Thyroid gland (tissue), 4 donors: ENCODE data around the gene FREM3. TPM values are rescaled to one million over a fixed set of nuclear protein-coding genes. Genes with fewer than 3 reads are reported as not detected.

Experiments
- DNase-seq, 2 donors: peaks; one replicate each; pipeline ENCODE4 v3.0.0-alpha.2; 2019
- H3K27ac ChIP-seq, 3 donors: fragments of 200-600 bp; sonication (generic); 1 replicate in 2 of 3; 2 replicates in 1 of 3; pipeline ENCODE4 v1.5.1; 2016 to 2019; ENCODE audit warnings: mild to moderate bottlenecking in 1 of 3, moderate library complexity in 1 of 3
- H3K27me3 ChIP-seq: fragments of 200-600 bp; sonication (generic); one replicate; pipeline ENCODE4 v1.5.1; 2019
- H3K36me3 ChIP-seq, 2 donors: fragments of 200-600 bp; sonication (generic); one replicate each; pipeline ENCODE4 v1.5.1; 2016 to 2019
- H3K4me1 ChIP-seq, 2 donors: fragments of 200-600 bp; sonication (generic); one replicate each; pipeline ENCODE4 v1.5.1; 2017 to 2019
- H3K4me3 ChIP-seq, 3 donors: fragments of 200-600 bp; sonication (generic); replicated peaks in 1 of 3; 1 replicate in 2 of 3; 2 replicates in 1 of 3; pipeline ENCODE4 v1.5.1; 2016; ENCODE audit warnings: mild to moderate bottlenecking in 1 of 3
- H3K9me3 ChIP-seq: fragments of 200-600 bp; sonication (generic); one replicate; pipeline ENCODE4 v1.5.1; 2017
- POLR2A ChIP-seq, 2 donors: fragments of 450-650 bp; IDR thresholded peaks; one replicate each; pipeline ENCODE4 v1.6.1; 2017; ENCODE audit warnings: antibody characterized with exemption in 2 of 2, mild to moderate bottlenecking in 2 of 2, moderate library complexity in 1 of 2
- WGBS, 2 donors: methylation state at CpG; one replicate each; pipeline ENCODE4 v1.1.5; 2017; 5-methylcytosine and 5-hydroxymethylcytosine counted together
- intact Hi-C: fragments of 100-400 bp; cut with DNase I; formaldehyde crosslinking; loops from one replicate; pipeline ENCODE4 v1.15.1; 2023
- total RNA-seq, 4 donors: library from RNA; depleted of rRNA; stranded (reverse); fragments of >200 nt; gene quantifications; one replicate each; pipeline ENCODE4 v1.2.3, GENCODE V29; 2016
- TF ChIP-seq, protein P1 (sequence below), 6 experiments: fragments of 200-600 bp in 3 of 6; fragments of 450-650 bp in 3 of 6; sonication (generic) in 3 of 6; IDR thresholded peaks; one replicate each; pipeline ENCODE4 v1.5.1; 2016 to 2019; ENCODE audit warnings: antibody characterized with exemption in 6 of 6, mild to moderate bottlenecking in 2 of 6, inconsistent platforms in 1 of 6, moderate library complexity in 1 of 6

FREM3 gene
- total RNA-seq, 4 donors from 2014 or later: not detected

DNA sequence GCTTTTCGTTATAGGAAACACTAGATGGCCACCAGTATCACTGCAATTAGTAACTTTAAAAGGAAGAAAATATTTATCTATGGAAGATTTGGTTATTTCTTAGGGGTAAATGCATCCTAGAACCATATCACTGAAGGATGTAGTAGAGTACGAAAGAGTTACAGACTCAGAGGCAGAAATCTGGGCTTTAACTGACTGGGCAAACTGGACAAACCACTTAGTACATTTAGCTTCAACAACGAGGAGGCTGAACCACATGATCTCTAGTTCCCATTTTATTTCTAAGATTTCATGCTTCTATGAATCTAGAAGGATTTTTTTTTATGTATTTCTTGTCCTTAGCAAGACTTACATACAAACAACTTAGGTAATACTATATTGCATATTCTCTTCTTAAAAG, 94.0 kb downstream of the FREM3 start:
- WGBS, 2 donors: 47 to 60% methylated on average over 3 of the region's 3 CpGs
- Histone ChIP-seq H3K27me3 (no peaks in the 10 kb centered on the region), H3K4me3 (no peak overlapping the region), H3K27ac (no peak overlapping the region), H3K4me1 (no peaks in the 10 kb centered on the region), H3K9me3 (no peaks in the 10 kb centered on the region), H3K36me3 (no peaks in the 10 kb centered on the region)
- intact Hi-C loops: no loop called here
- TF ChIP-seq, protein P1, sequence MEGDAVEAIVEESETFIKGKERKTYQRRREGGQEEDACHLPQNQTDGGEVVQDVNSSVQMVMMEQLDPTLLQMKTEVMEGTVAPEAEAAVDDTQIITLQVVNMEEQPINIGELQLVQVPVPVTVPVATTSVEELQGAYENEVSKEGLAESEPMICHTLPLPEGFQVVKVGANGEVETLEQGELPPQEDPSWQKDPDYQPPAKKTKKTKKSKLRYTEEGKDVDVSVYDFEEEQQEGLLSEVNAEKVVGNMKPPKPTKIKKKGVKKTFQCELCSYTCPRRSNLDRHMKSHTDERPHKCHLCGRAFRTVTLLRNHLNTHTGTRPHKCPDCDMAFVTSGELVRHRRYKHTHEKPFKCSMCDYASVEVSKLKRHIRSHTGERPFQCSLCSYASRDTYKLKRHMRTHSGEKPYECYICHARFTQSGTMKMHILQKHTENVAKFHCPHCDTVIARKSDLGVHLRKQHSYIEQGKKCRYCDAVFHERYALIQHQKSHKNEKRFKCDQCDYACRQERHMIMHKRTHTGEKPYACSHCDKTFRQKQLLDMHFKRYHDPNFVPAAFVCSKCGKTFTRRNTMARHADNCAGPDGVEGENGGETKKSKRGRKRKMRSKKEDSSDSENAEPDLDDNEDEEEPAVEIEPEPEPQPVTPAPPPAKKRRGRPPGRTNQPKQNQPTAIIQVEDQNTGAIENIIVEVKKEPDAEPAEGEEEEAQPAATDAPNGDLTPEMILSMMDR (IDR thresholded peaks at IDR 0.05): no peak
- no peak for TF ChIP-seq POLR2A (IDR thresholded peaks at IDR 0.05)
- no peak for DNase-seq

DNA sequence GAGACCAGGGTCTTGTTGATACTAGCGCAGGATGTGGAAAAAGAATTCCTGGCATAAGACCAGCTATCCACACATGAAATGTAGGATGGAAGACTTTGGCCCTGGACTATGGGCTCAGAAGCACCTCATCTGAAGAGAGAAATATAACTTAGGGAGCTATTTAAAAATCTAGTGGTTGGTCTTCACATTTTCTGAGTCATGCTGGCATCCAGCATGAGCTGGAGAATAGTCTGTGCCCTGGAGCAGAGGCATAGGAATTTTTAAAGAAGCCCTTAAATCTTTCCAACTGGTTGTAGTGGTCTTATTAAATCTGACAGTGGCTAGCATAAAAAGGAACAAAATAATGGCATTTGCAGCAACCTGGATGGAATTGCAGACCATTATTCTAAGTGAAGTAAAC, 100.6 kb downstream of the FREM3 start:
- no peaks in the 10 kb centered on the region for H3K4me1 ChIP-seq
- 90 to 91% methylated on average over 1 of the region's 1 CpG for WGBS, 2 donors
- intact Hi-C loops: no loop called here
- no peaks in the 10 kb centered on the region for H3K27me3 ChIP-seq
- no peaks in the 10 kb centered on the region for H3K36me3 ChIP-seq
- DNase-seq: no peak
- no peak overlapping the region for H3K27ac ChIP-seq
- H3K4me3 ChIP-seq: no peak overlapping the region
- no peaks in the 10 kb centered on the region for H3K9me3 ChIP-seq
- no peak for TF ChIP-seq POLR2A (IDR thresholded peaks at IDR 0.05)
- TF ChIP-seq, protein P1 (IDR thresholded peaks at IDR 0.05): no peak

DNA sequence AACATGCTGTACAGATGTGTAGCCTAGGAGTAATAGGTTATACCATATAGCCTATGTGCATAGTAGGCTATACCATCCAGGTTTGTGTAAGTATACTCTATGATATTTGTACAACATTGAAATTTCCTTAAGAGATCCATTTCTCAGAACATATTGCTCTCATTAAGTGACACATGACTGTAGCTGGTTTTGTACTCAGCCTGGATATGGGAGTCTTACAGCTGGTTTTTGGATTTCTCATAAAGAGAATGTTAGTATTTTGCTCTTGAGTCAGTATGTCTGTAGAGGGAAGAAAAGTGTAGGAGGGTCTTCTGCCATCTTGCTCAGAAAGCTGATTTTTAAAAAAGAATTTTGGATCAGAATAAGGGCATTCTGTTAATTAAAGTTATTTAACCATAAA, 101.7 kb downstream of the FREM3 start:
- TF ChIP-seq POLR2A (IDR thresholded peaks at IDR 0.05): no peak
- TF ChIP-seq, protein P1 (IDR thresholded peaks at IDR 0.05): no peak
- Histone ChIP-seq H3K36me3 (no peaks in the 10 kb centered on the region), H3K4me1 (no peaks in the 10 kb centered on the region), H3K9me3 (no peaks in the 10 kb centered on the region), H3K4me3 (no peak overlapping the region), H3K27ac (no peak overlapping the region), H3K27me3 (no peaks in the 10 kb centered on the region)
- intact Hi-C loops: no loop called here
- no peak for DNase-seq

DNA sequence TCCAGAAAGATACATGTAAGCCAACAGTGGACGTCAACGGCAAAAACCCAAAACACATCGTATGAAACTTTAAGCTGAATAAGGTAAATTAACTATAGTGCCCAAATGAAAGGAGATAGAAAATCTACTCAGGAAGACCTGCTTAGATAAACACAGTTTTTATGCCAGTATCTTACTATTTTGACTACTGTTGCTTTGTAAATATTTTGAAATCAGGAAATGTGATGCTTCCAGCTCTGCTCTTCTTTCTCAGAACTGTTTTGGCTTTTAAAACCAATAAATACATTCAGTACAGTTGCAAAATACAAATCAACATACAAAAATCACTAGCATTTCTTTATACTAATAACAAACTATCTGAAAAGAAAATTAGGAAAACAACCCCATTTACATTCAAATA, 103.2 kb downstream of the FREM3 start:
- H3K27ac ChIP-seq: no peak overlapping the region

DNA sequence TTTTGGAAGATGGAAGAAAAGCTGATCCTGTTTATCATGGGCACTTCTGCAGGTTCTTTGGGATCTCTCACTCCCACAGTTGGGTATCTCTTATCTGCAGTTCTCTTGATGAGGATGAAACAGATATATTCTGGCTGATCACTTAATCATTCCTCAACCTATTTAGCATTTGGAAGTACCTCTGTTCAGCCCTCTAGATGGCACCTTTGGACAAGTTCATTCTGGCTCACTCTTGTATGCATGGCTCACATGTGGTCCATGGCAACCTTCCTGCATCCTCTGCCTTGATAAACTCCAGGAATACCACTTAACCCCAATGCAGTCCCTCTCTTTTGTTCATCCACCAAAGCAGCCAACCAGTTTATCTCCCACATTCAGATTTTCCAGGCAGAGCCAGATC, 112.8 kb downstream of the FREM3 start:
- TF ChIP-seq, protein P1 (IDR thresholded peaks at IDR 0.05): no peak
- no peak for TF ChIP-seq POLR2A (IDR thresholded peaks at IDR 0.05)
- Histone ChIP-seq H3K4me3 (no peak overlapping the region), H3K27ac (no peak overlapping the region), H3K27me3 (no peaks in the 10 kb centered on the region), H3K36me3 (no peaks in the 10 kb centered on the region), H3K4me1 (no peaks in the 10 kb centered on the region), H3K9me3 (no peaks in the 10 kb centered on the region)
- intact Hi-C loops: no loop called here
- DNase-seq: no peak

More for the DNA sequence above, 103.2 kb downstream of the FREM3 start:
- 83 to 84% methylated on average over 3 of the region's 3 CpGs for WGBS, 2 donors
- Histone ChIP-seq H3K36me3 (no peaks in the 10 kb centered on the region), H3K9me3 (no peaks in the 10 kb centered on the region), H3K4me3 (no peak overlapping the region), H3K4me1 (no peaks in the 10 kb centered on the region), H3K27me3 (no peaks in the 10 kb centered on the region)
- no peak for TF ChIP-seq POLR2A (IDR thresholded peaks at IDR 0.05)
- TF ChIP-seq, protein P1 (IDR thresholded peaks at IDR 0.05): no peak
- no peak for DNase-seq
- intact Hi-C loops: no loop called here
